Measurements from ENCODE around the gene NT5C1A. TPM values are rescaled to one million over a fixed set of nuclear protein-coding genes. Genes with fewer than 3 reads are reported as not detected.

Gene NT5C1A
- total RNA-seq, 1 experiment from 2014 or later = not detected

DNA sequence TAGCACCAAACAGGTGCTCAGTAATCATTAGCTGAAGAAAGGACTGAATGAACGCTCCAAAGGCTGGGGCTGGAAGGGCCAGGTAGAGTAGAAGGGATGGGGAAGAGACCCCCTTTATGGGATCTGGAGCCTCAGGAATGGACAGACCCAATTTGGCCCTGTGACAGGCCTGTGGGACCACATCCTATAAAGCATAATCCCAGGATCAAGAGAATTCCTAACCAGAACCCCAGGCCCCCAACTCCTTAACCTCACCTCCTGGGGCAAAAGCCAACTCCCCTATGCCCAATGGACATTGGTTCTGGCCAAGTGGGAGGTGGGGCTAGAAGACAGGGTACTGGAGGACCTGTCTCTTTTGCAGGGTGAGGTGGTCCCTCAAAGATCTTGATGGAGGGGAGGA, 10.1 kb upstream of the NT5C1A start:
- H3K27me3 ChIP-seq (ENCODE audit: insufficient read depth, low read length) = peaks cover 79% of the 10 kb centered on the region
- no peak overlapping the region for H3K27ac Mint-ChIP-seq
- no peak overlapping the region for H2AK5ac ChIP-seq (ENCODE audit: insufficient read length, low read length)
- no peak overlapping the region for H3K4ac ChIP-seq (ENCODE audit: low read depth, low read length)
- no peak overlapping the region for H4K91ac ChIP-seq (ENCODE audit: insufficient read length, low read depth, low read length)
- H3K4me1 Mint-ChIP-seq = no peaks in the 10 kb centered on the region
- no peak overlapping the region for H3K18ac ChIP-seq (ENCODE audit: insufficient read length, low read depth, low read length)
- TF ChIP-seq, protein P1, sequence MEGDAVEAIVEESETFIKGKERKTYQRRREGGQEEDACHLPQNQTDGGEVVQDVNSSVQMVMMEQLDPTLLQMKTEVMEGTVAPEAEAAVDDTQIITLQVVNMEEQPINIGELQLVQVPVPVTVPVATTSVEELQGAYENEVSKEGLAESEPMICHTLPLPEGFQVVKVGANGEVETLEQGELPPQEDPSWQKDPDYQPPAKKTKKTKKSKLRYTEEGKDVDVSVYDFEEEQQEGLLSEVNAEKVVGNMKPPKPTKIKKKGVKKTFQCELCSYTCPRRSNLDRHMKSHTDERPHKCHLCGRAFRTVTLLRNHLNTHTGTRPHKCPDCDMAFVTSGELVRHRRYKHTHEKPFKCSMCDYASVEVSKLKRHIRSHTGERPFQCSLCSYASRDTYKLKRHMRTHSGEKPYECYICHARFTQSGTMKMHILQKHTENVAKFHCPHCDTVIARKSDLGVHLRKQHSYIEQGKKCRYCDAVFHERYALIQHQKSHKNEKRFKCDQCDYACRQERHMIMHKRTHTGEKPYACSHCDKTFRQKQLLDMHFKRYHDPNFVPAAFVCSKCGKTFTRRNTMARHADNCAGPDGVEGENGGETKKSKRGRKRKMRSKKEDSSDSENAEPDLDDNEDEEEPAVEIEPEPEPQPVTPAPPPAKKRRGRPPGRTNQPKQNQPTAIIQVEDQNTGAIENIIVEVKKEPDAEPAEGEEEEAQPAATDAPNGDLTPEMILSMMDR (conservative IDR thresholded peaks at IDR 0.05) = no peak
- no peaks in the 10 kb centered on the region for H3K79me2 ChIP-seq (ENCODE audit: insufficient read depth, low read length)
- no peak overlapping the region for H4K8ac ChIP-seq (replicated peaks; ENCODE audit: insufficient read length, low read depth, low read length)
- no peak overlapping the region for H3T11ph ChIP-seq (ENCODE audit: low read length)
- H3K9ac ChIP-seq (ENCODE audit: extremely low read depth, insufficient read length, low read length) = no peak overlapping the region
- whole genome bisulfite sequencing (ENCODE audit: extremely low coverage, insufficient read length, low lambda C conversion rate) = no CpG with 5 or more reads among the region's 1 CpG
- H2AFZ ChIP-seq (ENCODE audit: low read length) = no peak overlapping the region
- H3K4me3 Mint-ChIP-seq = no peak overlapping the region
- H4K5ac ChIP-seq (ENCODE audit: insufficient read length, low read depth, low read length) = no peak overlapping the region
- no peak overlapping the region for H3K56ac ChIP-seq (ENCODE audit: insufficient read length, low read depth, low read length)
- no peaks in the 10 kb centered on the region for H3K4me1 ChIP-seq (ENCODE audit: insufficient read depth, low read length)
- H2BK20ac ChIP-seq (ENCODE audit: low read depth, low read length, poor library complexity, severe bottlenecking) = no peak overlapping the region
- no peaks in the 10 kb centered on the region for H3K23me2 ChIP-seq (ENCODE audit: insufficient read length, low read depth, low read length, poor library complexity, severe bottlenecking)
- no peak overlapping the region for H3K14ac ChIP-seq (ENCODE audit: insufficient read depth, low read length)
- H2BK15ac ChIP-seq (ENCODE audit: low read depth, low read length) = no peak overlapping the region
- H3K27me3 Mint-ChIP-seq (ENCODE audit: low read depth) = peaks cover 98% of the 10 kb centered on the region
- no peak for DNase-seq
- no peak overlapping the region for H3K4me2 ChIP-seq (ENCODE audit: insufficient read depth, insufficient read length, low read length)
- H2BK12ac ChIP-seq (ENCODE audit: insufficient read length, low read depth, low read length) = no peak overlapping the region
- H3K9me3 ChIP-seq (ENCODE audit: control insufficient read depth, low read depth, low read length) = no peaks in the 10 kb centered on the region
- no peak overlapping the region for H2BK5ac ChIP-seq (ENCODE audit: insufficient read length, low read length)
- no peaks in the 10 kb centered on the region for H4K20me1 ChIP-seq (ENCODE audit: control insufficient read depth, insufficient read depth, insufficient read length)
- H3K23ac ChIP-seq (ENCODE audit: insufficient read length, low read depth, low read length) = no peak overlapping the region
- no peaks in the 10 kb centered on the region for H3K79me1 ChIP-seq (ENCODE audit: insufficient read depth, low read depth, low read length, poor library complexity, severe bottlenecking)
- no peaks in the 10 kb centered on the region for H3K36me3 Mint-ChIP-seq (ENCODE audit: insufficient read depth in 1 of 3, low read depth in 3 of 3)
- H3K27ac ChIP-seq (ENCODE audit: insufficient read length, low read depth, low read length) = no peak overlapping the region
- H2BK120ac ChIP-seq (ENCODE audit: low read depth, low read length, poor library complexity, severe bottlenecking) = no peak overlapping the region
- peaks cover 0 to 2% of the 10 kb centered on the region in 2 experiments; a peak in 3 of 5 replicates for H3K9me3 Mint-ChIP-seq
